Endothelial cell of umbilical vein (primary cell): ENCODE measurements around the gene MANBA. TPM values are rescaled to one million over a fixed set of nuclear protein-coding genes. Genes with fewer than 3 reads are reported as not detected.
"Not testable (repeated sequence)": the region's sequence is repeated elsewhere in the genome, so short reads cannot be mapped to it uniquely, and the experiment has no call there.

Experiments used
- BruUV-seq: library from RNA; stranded (reverse); fragments of 400-500 nt; replicated peaks from 2 replicates; lab custom pipeline; 2021; lab: Mats Ljungman, UMichigan
- CTCF ChIA-PET: fragments of 300-600, 350-600 bp; sonication (Branson Sonifier 250); formaldehyde crosslinking; loops from one replicate; lab custom pipeline; 2021; ENCODE audit warnings: antibody characterized with exemption, inconsistent platforms; lab: Charles Lee
- POLR2A ChIA-PET: fragments of 300-600, 350-600 bp; sonication (Branson Sonifier 250); formaldehyde crosslinking; loops from one replicate; lab custom pipeline; 2021; ENCODE audit warnings: antibody characterized with exemption, inconsistent platforms; lab: Charles Lee
- DNase-seq: peaks from one replicate; pipeline ENCODE4 v3.0.0-alpha.2; 2011; ENCODE audit warnings: low read depth, low spot score
- FAIRE-seq: peaks from 2 replicates; lab custom pipeline; 2011; peaks lifted over from hg19 to GRCh38; lab: Jason Lieb, UNC
- H2AFZ ChIP-seq: 2 replicates; pipeline ENCODE4 v1.6.0; 2012; ENCODE audit warnings: low read depth, low read length, control low read depth, inconsistent platforms
- H3K27ac ChIP-seq: 2 replicates; pipeline ENCODE4 v1.5.1; 2011; ENCODE audit warnings: low read depth, mild to moderate bottlenecking, control low read depth, low read length, moderate library complexity; ENCODE audit not compliant: insufficient read depth
- H3K27me3 ChIP-seq, 2 experiments: 2 replicates each; pipeline versions ENCODE4 v1.6.0 to v1.6.1; 2011; ENCODE audit warnings: low read length in 2 of 2, mixed read lengths in 1 of 2; ENCODE audit not compliant: control insufficient read depth in 2 of 2, insufficient read depth in 2 of 2
- H3K36me3 ChIP-seq, 2 experiments: 2 replicates in 1 of 2; 3 replicates in 1 of 2; pipeline ENCODE4 v1.5.1; 2011; ENCODE audit warnings: low read length in 2 of 2, mild to moderate bottlenecking in 1 of 2, moderate library complexity in 1 of 2; ENCODE audit not compliant: control insufficient read depth in 2 of 2, insufficient read depth in 2 of 2; ENCODE audit errors: extremely low read depth in 1 of 2
- H3K4me1 ChIP-seq: 3 replicates; pipeline ENCODE4 v1.5.1; 2011; ENCODE audit warnings: mild to moderate bottlenecking, low read length; ENCODE audit not compliant: control insufficient read depth, insufficient read depth; ENCODE audit errors: extremely low read depth
- H3K4me2 ChIP-seq: 2 replicates; pipeline ENCODE4 v1.6.1; 2011; ENCODE audit warnings: low read length, control low read depth, mixed read lengths; ENCODE audit not compliant: insufficient read depth
- H3K4me3 ChIP-seq, 3 experiments: fragments of 200-600 bp in 1 of 3; sonication (generic), shearing (Covaris generic) in 1 of 3; replicated peaks in 1 of 3; 2 replicates each; pipeline ENCODE4 v1.5.1; 2011 to 2016; ENCODE audit warnings: control low read depth in 3 of 3, low read length in 3 of 3, mild to moderate bottlenecking in 2 of 3, inconsistent platforms in 1 of 3, low read depth in 1 of 3, moderate library complexity in 1 of 3; ENCODE audit not compliant: insufficient read depth in 1 of 3
- H3K79me2 ChIP-seq: 2 replicates; pipeline ENCODE4 v1.6.0; 2012; ENCODE audit warnings: low read length, inconsistent platforms; ENCODE audit not compliant: control insufficient read depth, insufficient read depth
- H3K9ac ChIP-seq: replicated peaks from 2 replicates; pipeline ENCODE3; 2011; ENCODE audit warnings: low read length, control low read depth; ENCODE audit not compliant: insufficient read depth; ENCODE audit errors: extremely low read depth
- H3K9me1 ChIP-seq: replicated peaks from 3 replicates; pipeline ENCODE4 v1.6.0; 2011; ENCODE audit warnings: mild to moderate bottlenecking, low read length; ENCODE audit not compliant: control insufficient read depth, insufficient read depth; ENCODE audit errors: extremely low read depth
- H3K9me3 ChIP-seq: replicated peaks from 2 replicates; pipeline ENCODE4 v1.5.1; 2012; ENCODE audit warnings: low read length, inconsistent platforms; ENCODE audit not compliant: control insufficient read depth, insufficient read depth
- H4K20me1 ChIP-seq: replicated peaks from 2 replicates; pipeline ENCODE3; 2011; ENCODE audit warnings: mild to moderate bottlenecking, low read length; ENCODE audit not compliant: control insufficient read depth, insufficient read depth; ENCODE audit errors: extremely low read depth
- GATA2 ChIP-seq: IDR thresholded peaks from 2 replicates; pipeline ENCODE4 v1.7.0; 2011; ENCODE audit warnings: low read depth, mild to moderate bottlenecking, moderate library complexity, mixed read lengths, low read length; ENCODE audit not compliant: insufficient read length, insufficient read depth
- POLR2AphosphoS5 ChIP-seq: IDR thresholded peaks from 2 replicates; pipeline ENCODE4 v1.6.1; 2012; ENCODE audit warnings: low read depth, mild to moderate bottlenecking, control low read depth, low read length, moderate library complexity; ENCODE audit not compliant: insufficient read depth
- dilution Hi-C: fragments of 300-500 bp; cut with MboI; formaldehyde crosslinking; loops from one replicate; pipeline ENCODE4 v1.15.0; 2019; ENCODE audit warnings: low sequenced_read_pairs; ENCODE audit not compliant: extremely low pct_ligation_motif_present
- intact Hi-C: fragments of 100-400 bp; cut with micrococcal nuclease; formaldehyde crosslinking; loops from one replicate; pipeline ENCODE4 v1.10.0; 2022
- polyA plus RNA-seq, 4 experiments: library from polyadenylated mRNA; depleted of rRNA in 3 of 4; stranded (reverse) in 3 of 4; unstranded in 1 of 4; fragments of >200 nt; gene quantifications; 2 replicates each; pipeline versions ENCODE4 v1.2.1 to v1.2.3, GENCODE V29; 2011 to 2012; ENCODE audit warnings: missing spikeins in 1 of 4
- total RNA-seq: library from RNA; stranded (reverse); gene quantifications from 2 replicates; pipeline ENCODE4 v1.2.3, GENCODE V29; 2021

Gene MANBA
- total and polyA plus RNA-seq, 2 donors (not counting 3 experiments of a cell fraction or from before 2014, with no cell fraction given) = 5.6 to 7.7 TPM

GRCh38 chr4:102619021-102619420 lies 141.7 kb downstream of the MANBA start:
- H3K9me3 ChIP-seq, H3K9me1 ChIP-seq, H2AFZ ChIP-seq, FAIRE-seq, H4K20me1 ChIP-seq, H3K79me2 ChIP-seq, H3K36me3 ChIP-seq, H3K9ac ChIP-seq, DNase-seq, H3K27ac ChIP-seq, POLR2A ChIA-PET, H3K4me3 ChIP-seq, H3K4me2 ChIP-seq, H3K27me3 ChIP-seq, intact Hi-C loops, BruUV-seq, dilution Hi-C loops: not testable (repeated sequence)
- CTCF ChIA-PET = interaction anchor here (1.8 to 4.1 kb wide), 5 partner anchors 250 to 481 kb away, joined by 4 to 116 read pairs (median 32); partner anchors contain the start of genes BDH2 and CISD2
- H3K4me1 ChIP-seq = peaks cover 14% of the 10 kb centered on the region

DNA sequence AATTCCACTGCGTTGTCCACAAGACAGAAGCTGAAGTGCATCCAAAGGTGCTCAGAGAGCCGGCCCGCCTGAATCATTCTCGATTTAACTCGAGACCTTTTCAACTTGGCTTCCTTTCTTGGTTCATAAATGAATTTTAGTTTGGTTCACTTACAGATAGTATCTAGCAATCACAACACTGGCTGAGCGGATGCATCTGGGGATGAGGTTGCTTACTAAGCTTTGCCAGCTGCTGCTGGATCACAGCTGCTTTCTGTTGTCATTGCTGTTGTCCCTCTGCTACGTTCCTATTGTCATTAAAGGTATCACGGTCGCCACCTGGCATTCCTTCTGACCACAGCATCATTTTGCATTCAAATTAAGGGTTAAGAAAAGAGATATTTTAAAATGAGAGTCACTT lies 144.1 kb downstream of the MANBA start:
- DNase-seq = peak; percentile 42
- BruUV-seq = TSS peak; percentile 25

More for the DNA sequence above, 144.1 kb downstream of the MANBA start:
- peak; percentile 55 for FAIRE-seq
- Histone ChIP-seq H3K9me3 (no peaks in the 10 kb centered on the region), H3K27ac (no peak overlapping the region), H3K79me2 (no peaks in the 10 kb centered on the region), H3K4me2 (no peak overlapping the region), H3K27me3 (no peaks in the 10 kb centered on the region), H3K36me3 (peaks cover 10% of the 10 kb centered on the region in 2 experiments), H4K20me1 (no peaks in the 10 kb centered on the region), H3K9me1 (no peaks in the 10 kb centered on the region), H2AFZ (no peak overlapping the region), H3K4me3 (no peak overlapping the region), H3K4me1 (peaks cover 29% of the 10 kb centered on the region), H3K9ac (no peak overlapping the region)
- dilution Hi-C loops (no loop called here), intact Hi-C loops (no loop called here)
- POLR2A ChIA-PET = no interaction called here
- TF ChIP-seq POLR2AphosphoS5 (peak; percentile 33), GATA2 (no peak)
- CTCF ChIA-PET = interaction anchor here (1.5 kb wide), 1 partner anchor 392 kb away, joined by 6 read pairs; no protein-coding TSS in a partner anchor
